Neural cell (in vitro differentiated cells): Measurements from ENCODE around the gene SMIM17. TPM values are rescaled to one million over a fixed set of nuclear protein-coding genes. Genes with fewer than 3 reads are reported as not detected.

Experiments
- H2AFZ ChIP-seq: fragments of 200-600, 300-800 bp; sonication (generic), shearing (Covaris generic); 2 replicates; pipeline ENCODE4 v1.6.0; 2014; ENCODE audit warnings: low read depth, mild to moderate bottlenecking, antibody characterized with exemption, low read length, moderate library complexity
- H3F3A ChIP-seq: fragments of 200-600 bp; shearing (Covaris generic); 2 replicates; pipeline ENCODE4 v1.6.1; 2016; ENCODE audit warnings: mild to moderate bottlenecking, moderate library complexity, mixed read lengths, antibody characterized with exemption, low read length; ENCODE audit not compliant: insufficient read depth, poor library complexity, severe bottlenecking
- H3K27ac ChIP-seq: fragments of 200-600, 300-800 bp; sonication (generic), shearing (Covaris generic); 2 replicates; pipeline ENCODE4 v1.5.1; 2014; ENCODE audit warnings: mild to moderate bottlenecking, low read length, moderate library complexity
- H3K27me3 ChIP-seq: fragments of 300-800, 200-600 bp; sonication (generic), shearing (Covaris generic); 2 replicates; pipeline ENCODE4 v1.6.0; 2014; ENCODE audit warnings: mild to moderate bottlenecking, low read depth, low read length, moderate library complexity; ENCODE audit not compliant: insufficient read depth
- H3K36me3 ChIP-seq: fragments of 300-800, 200-600 bp; sonication (generic), shearing (Covaris generic); 2 replicates; pipeline ENCODE4 v1.5.1; 2014; ENCODE audit warnings: mild to moderate bottlenecking, antibody characterized with exemption, low read length, moderate library complexity; ENCODE audit not compliant: insufficient read depth
- H3K4me2 ChIP-seq: fragments of 300-800, 200-600 bp; sonication (generic), shearing (Covaris generic); 2 replicates; pipeline ENCODE4 v1.6.0; 2014; ENCODE audit warnings: mild to moderate bottlenecking, low read length
- H3K4me3 ChIP-seq: fragments of 300-800, 200-600 bp; sonication (generic), shearing (Covaris generic); 2 replicates; pipeline ENCODE4 v1.5.1; 2014; ENCODE audit warnings: mild to moderate bottlenecking, low read length, moderate library complexity
- H3K79me2 ChIP-seq: fragments of 200-600 bp; shearing (Covaris generic); replicated peaks from 2 replicates; pipeline ENCODE4 v1.6.0; 2014; ENCODE audit warnings: mild to moderate bottlenecking, low read length, moderate library complexity; ENCODE audit not compliant: insufficient read depth
- H3K9ac ChIP-seq: fragments of 300-800, 200-600 bp; sonication (generic), shearing (Covaris generic); 2 replicates; pipeline ENCODE4 v1.6.1; 2016; ENCODE audit warnings: mild to moderate bottlenecking, low read length, mixed read lengths
- H3K9me2 ChIP-seq: fragments of 200-600 bp; shearing (Covaris generic); 2 replicates; pipeline ENCODE4 v1.6.1; 2016; ENCODE audit warnings: mild to moderate bottlenecking, low read length, mixed read lengths; ENCODE audit not compliant: insufficient read depth
- H3K9me3 ChIP-seq: fragments of 200-600, 300-800 bp; sonication (generic), shearing (Covaris generic); 2 replicates; pipeline ENCODE4 v1.6.1; 2016; ENCODE audit warnings: mild to moderate bottlenecking, mixed run types, low read length, moderate library complexity, mixed read lengths
- H4K20me1 ChIP-seq: fragments of 200-600 bp; shearing (Covaris generic); 2 replicates; pipeline ENCODE4 v1.6.1; 2016; ENCODE audit warnings: mild to moderate bottlenecking, mixed run types; ENCODE audit not compliant: insufficient read depth
- EP300 ChIP-seq: fragments of 450-650 bp; conservative IDR thresholded peaks from 2 replicates; pipeline ENCODE4 v1.6.1; 2014; ENCODE audit warnings: antibody characterized with exemption, mild to moderate bottlenecking, moderate library complexity; ENCODE audit not compliant: poor library complexity, severe bottlenecking
- EZH2 ChIP-seq: fragments of 200-600, 300-800 bp; shearing (Covaris generic), sonication (generic); IDR thresholded peaks from 2 replicates; pipeline ENCODE4 v1.6.1; 2014; ENCODE audit warnings: antibody characterized with exemption, low read length, borderline replicate concordance, mild to moderate bottlenecking; ENCODE audit not compliant: insufficient read depth, poor library complexity, severe bottlenecking
- MXI1 ChIP-seq: fragments of 450-650 bp; conservative IDR thresholded peaks from 2 replicates; pipeline ENCODE4 v1.6.1; 2014; ENCODE audit warnings: antibody characterized with exemption, mild to moderate bottlenecking; ENCODE audit not compliant: poor library complexity, severe bottlenecking
- POLR2AphosphoS5 ChIP-seq: IDR thresholded peaks from 2 replicates; pipeline ENCODE4 v1.6.1; 2012
- RAD21 ChIP-seq: fragments of 450-650 bp; conservative IDR thresholded peaks from 2 replicates; pipeline ENCODE4 v1.6.1; 2014; ENCODE audit warnings: antibody characterized with exemption, mild to moderate bottlenecking, moderate library complexity
- SMC3 ChIP-seq: fragments of 450-650 bp; conservative IDR thresholded peaks from 2 replicates; pipeline ENCODE4 v1.6.1; 2014; ENCODE audit warnings: antibody characterized with exemption, mild to moderate bottlenecking, moderate library complexity; ENCODE audit not compliant: poor library complexity
- TAF1 ChIP-seq: IDR thresholded peaks from 2 replicates; pipeline ENCODE4 v1.6.1; 2012; ENCODE audit warnings: low read depth
- polyA plus RNA-seq: library from polyadenylated mRNA; depleted of rRNA; stranded (reverse); fragments of >200 nt; gene quantifications from 2 replicates; pipeline ENCODE4 v1.2.3, GENCODE V29; 2014
- TF ChIP-seq, protein P1 (sequence below): IDR thresholded peaks from 2 replicates; pipeline ENCODE4 v1.6.1; 2012; ENCODE audit warnings: borderline replicate concordance
- TF ChIP-seq, protein P2 (sequence below): fragments of 450-650 bp; IDR thresholded peaks from 2 replicates; pipeline ENCODE4 v1.5.1; 2014; ENCODE audit warnings: antibody characterized with exemption, mild to moderate bottlenecking, moderate library complexity; ENCODE audit not compliant: poor library complexity, severe bottlenecking

The SMIM17 gene
- polyA plus RNA-seq, 1 donor from 2014 or later, result 14.2 TPM

GRCh38 chr19:56667311-56667870, 24.4 kb downstream of the SMIM17 start:
- no peaks in the 10 kb centered on the region for H3K79me2 ChIP-seq
- no peaks in the 10 kb centered on the region for H4K20me1 ChIP-seq
- no peak overlapping the region for H2AFZ ChIP-seq
- TF ChIP-seq RAD21 (no peak), SMC3 (no peak)
- TF ChIP-seq, protein P1, sequence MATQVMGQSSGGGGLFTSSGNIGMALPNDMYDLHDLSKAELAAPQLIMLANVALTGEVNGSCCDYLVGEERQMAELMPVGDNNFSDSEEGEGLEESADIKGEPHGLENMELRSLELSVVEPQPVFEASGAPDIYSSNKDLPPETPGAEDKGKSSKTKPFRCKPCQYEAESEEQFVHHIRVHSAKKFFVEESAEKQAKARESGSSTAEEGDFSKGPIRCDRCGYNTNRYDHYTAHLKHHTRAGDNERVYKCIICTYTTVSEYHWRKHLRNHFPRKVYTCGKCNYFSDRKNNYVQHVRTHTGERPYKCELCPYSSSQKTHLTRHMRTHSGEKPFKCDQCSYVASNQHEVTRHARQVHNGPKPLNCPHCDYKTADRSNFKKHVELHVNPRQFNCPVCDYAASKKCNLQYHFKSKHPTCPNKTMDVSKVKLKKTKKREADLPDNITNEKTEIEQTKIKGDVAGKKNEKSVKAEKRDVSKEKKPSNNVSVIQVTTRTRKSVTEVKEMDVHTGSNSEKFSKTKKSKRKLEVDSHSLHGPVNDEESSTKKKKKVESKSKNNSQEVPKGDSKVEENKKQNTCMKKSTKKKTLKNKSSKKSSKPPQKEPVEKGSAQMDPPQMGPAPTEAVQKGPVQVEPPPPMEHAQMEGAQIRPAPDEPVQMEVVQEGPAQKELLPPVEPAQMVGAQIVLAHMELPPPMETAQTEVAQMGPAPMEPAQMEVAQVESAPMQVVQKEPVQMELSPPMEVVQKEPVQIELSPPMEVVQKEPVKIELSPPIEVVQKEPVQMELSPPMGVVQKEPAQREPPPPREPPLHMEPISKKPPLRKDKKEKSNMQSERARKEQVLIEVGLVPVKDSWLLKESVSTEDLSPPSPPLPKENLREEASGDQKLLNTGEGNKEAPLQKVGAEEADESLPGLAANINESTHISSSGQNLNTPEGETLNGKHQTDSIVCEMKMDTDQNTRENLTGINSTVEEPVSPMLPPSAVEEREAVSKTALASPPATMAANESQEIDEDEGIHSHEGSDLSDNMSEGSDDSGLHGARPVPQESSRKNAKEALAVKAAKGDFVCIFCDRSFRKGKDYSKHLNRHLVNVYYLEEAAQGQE, result no peak
- no peaks in the 10 kb centered on the region for H3K36me3 ChIP-seq
- H3K4me3 ChIP-seq, result no peak overlapping the region
- no peaks in the 10 kb centered on the region for H3K9me2 ChIP-seq
- H3K27ac ChIP-seq, result no peak overlapping the region
- no peaks in the 10 kb centered on the region for H3F3A ChIP-seq
- H3K27me3 ChIP-seq, result no peaks in the 10 kb centered on the region
- H3K4me2 ChIP-seq, result no peak overlapping the region
- H3K9ac ChIP-seq, result no peak overlapping the region
- H3K9me3 ChIP-seq, result peaks cover 16% of the 10 kb centered on the region

- Histone ChIP-seq H3K9me3 (peaks cover 10% of the 10 kb centered on the region), H3K27me3 (no peaks in the 10 kb centered on the region), H3K36me3 (no peaks in the 10 kb centered on the region), H3K27ac (no peak overlapping the region), H3K9me2 (no peaks in the 10 kb centered on the region), H3K79me2 (no peaks in the 10 kb centered on the region), H3F3A (no peaks in the 10 kb centered on the region), H3K4me3 (no peak overlapping the region), H3K4me2 (no peak overlapping the region), H2AFZ (no peak overlapping the region), H4K20me1 (no peaks in the 10 kb centered on the region), H3K9ac (no peak overlapping the region)
- TF ChIP-seq, protein P2, sequence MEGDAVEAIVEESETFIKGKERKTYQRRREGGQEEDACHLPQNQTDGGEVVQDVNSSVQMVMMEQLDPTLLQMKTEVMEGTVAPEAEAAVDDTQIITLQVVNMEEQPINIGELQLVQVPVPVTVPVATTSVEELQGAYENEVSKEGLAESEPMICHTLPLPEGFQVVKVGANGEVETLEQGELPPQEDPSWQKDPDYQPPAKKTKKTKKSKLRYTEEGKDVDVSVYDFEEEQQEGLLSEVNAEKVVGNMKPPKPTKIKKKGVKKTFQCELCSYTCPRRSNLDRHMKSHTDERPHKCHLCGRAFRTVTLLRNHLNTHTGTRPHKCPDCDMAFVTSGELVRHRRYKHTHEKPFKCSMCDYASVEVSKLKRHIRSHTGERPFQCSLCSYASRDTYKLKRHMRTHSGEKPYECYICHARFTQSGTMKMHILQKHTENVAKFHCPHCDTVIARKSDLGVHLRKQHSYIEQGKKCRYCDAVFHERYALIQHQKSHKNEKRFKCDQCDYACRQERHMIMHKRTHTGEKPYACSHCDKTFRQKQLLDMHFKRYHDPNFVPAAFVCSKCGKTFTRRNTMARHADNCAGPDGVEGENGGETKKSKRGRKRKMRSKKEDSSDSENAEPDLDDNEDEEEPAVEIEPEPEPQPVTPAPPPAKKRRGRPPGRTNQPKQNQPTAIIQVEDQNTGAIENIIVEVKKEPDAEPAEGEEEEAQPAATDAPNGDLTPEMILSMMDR, result no peak
- TF ChIP-seq MXI1 (no peak), RAD21 (no peak), EZH2 (no peak), SMC3 (no peak), TAF1 (no peak), POLR2AphosphoS5 (no peak), EP300 (no peak)
- TF ChIP-seq, protein P1, result no peak
Measured at GRCh38 chr19:56668676-56669075, 25.7 kb downstream of the SMIM17 start.
